Inferior parietal cortex (tissue), 1 donor: ENCODE results near the gene STK16.

Source experiments
- DNase-seq: peaks from one replicate; pipeline ENCODE4 v3.0.0-alpha.2; 2016; ENCODE audit errors: extremely low spot score

The STK16 gene

GRCh38 chr2:219213486-219214071 lies 31.7 kb upstream of the STK16 start:
- no peak for DNase-seq

- no peak for DNase-seq
These were observed 31.1 kb upstream of the STK16 start for GRCh38 chr2:219214141-219214540.

GRCh38 chr2:219214786-219215185 lies 30.5 kb upstream of the STK16 start:
- no peak for DNase-seq

GRCh38 chr2:219215871-219216534 lies 29.3 kb upstream of the STK16 start:
- no peak for DNase-seq

- DNase-seq: no peak
These were observed 28.8 kb upstream of the STK16 start for GRCh38 chr2:219216535-219216915.

- peak; percentile 48 for DNase-seq
These were observed 27.0 kb upstream of the STK16 start for GRCh38 chr2:219218217-219218731.

- DNase-seq: peak; percentile 92
These were observed 26.3 kb upstream of the STK16 start, which contains the start of gene ABCB6 for GRCh38 chr2:219218732-219219701. ABCB6 (minus strand) TSS chr2:219218958; CDS start chr2:219218673, 285 bp downstream.

GRCh38 chr2:219219784-219220532 lies 25.3 kb upstream of the STK16 start:
- no peak for DNase-seq

GRCh38 chr2:219220652-219221402 lies 24.5 kb upstream of the STK16 start:
- DNase-seq: no peak

- DNase-seq: no peak
These were observed 23.2 kb upstream of the STK16 start for GRCh38 chr2:219221957-219222518.

- no peak for DNase-seq
These were observed 21.3 kb upstream of the STK16 start for GRCh38 chr2:219223831-219224610.

- no peak for DNase-seq
These were observed 19.9 kb upstream of the STK16 start for GRCh38 chr2:219225350-219225749.

GRCh38 chr2:219228041-219228910 lies 17.0 kb upstream of the STK16 start:
- DNase-seq: no peak

GRCh38 chr2:219228911-219229304 lies 16.4 kb upstream of the STK16 start:
- DNase-seq: no peak

GRCh38 chr2:219229305-219230058 lies 15.8 kb upstream of the STK16 start, which contains the start of the genes ANKZF1 and ATG9A:
ANKZF1 (plus strand) TSS chr2:219229806; CDS start chr2:219230258, 452 bp downstream.
ATG9A (minus strand) TSS chr2:219229636; CDS start chr2:219228024, 1,612 bp downstream.
- DNase-seq: peak; percentile 98

- DNase-seq: peak; percentile 9
These were observed 15.2 kb upstream of the STK16 start for GRCh38 chr2:219230059-219230540.

- no peak for DNase-seq
These were observed 10.9 kb upstream of the STK16 start for GRCh38 chr2:219234331-219234730.
